GM12878 (cell line): Measurements from ENCODE around the gene HCN3. TPM values are rescaled to one million over a fixed set of nuclear protein-coding genes. Genes with fewer than 3 reads are reported as not detected.

Experiments used
- ATAC-seq: fragments of 200-7000 bp; cut with Tn5 transposase; 3 replicates; pipeline ENCODE4 v1.9.1; 2020; ENCODE audit warnings: mild to moderate bottlenecking, moderate library complexity
- BruUV-seq: library from RNA; stranded (reverse); fragments of 400-500 nt; replicated peaks from 2 replicates; lab custom pipeline; 2021; lab: Mats Ljungman, UMichigan
- CTCF ChIA-PET: fragments of 300-600 bp; sonication (Branson Sonifier 250); formaldehyde crosslinking; extraction: SDS; loops from one replicate; lab custom pipeline; 2021; ENCODE audit warnings: inconsistent platforms; lab: Yijun Ruan, JAX
- POLR2A ChIA-PET: fragments of 350-600 bp; formaldehyde crosslinking; extraction: SDS; loops from one replicate; lab custom pipeline; 2021; ENCODE audit warnings: inconsistent platforms; lab: Charles Lee
- RAD21 ChIA-PET: fragments of 300-600 bp; sonication (Branson Sonifier 250); formaldehyde crosslinking; loops from one replicate; lab custom pipeline; 2023; ENCODE audit warnings: antibody characterized with exemption; ENCODE audit not compliant: unreplicated experiment; lab: Charles Lee
- SMC1A ChIA-PET: fragments of 300-600 bp; sonication (Branson Sonifier 250); formaldehyde crosslinking; loops from one replicate; lab custom pipeline; 2023; ENCODE audit not compliant: unreplicated experiment, uncharacterized antibody; lab: Charles Lee
- DNase-seq: peaks from one replicate; pipeline ENCODE4 v3.0.0-alpha.2; 2011; ENCODE audit warnings: low read depth, low spot score
- FAIRE-seq: peaks from 3 replicates; lab custom pipeline; 2011; peaks lifted over from hg19 to GRCh38; lab: Jason Lieb, UNC
- H2AFZ ChIP-seq: 2 replicates; pipeline ENCODE4 v1.6.0; 2011; ENCODE audit warnings: low read depth, low read length, control low read depth; ENCODE audit not compliant: control insufficient read depth
- H3K27ac ChIP-seq: 2 replicates; pipeline ENCODE4 v1.5.1; 2011; ENCODE audit warnings: control low read depth; ENCODE audit not compliant: control insufficient read depth, insufficient read depth
- H3K27me3 ChIP-seq, 2 experiments: replicated peaks in 1 of 2; 2 replicates each; pipeline versions ENCODE4 v1.6.0 to v1.6.1; 2011; ENCODE audit warnings: low read length in 1 of 2; ENCODE audit not compliant: control insufficient read depth in 2 of 2, insufficient read depth in 2 of 2
- H3K36me3 ChIP-seq, 2 experiments: 2 replicates each; pipeline ENCODE4 v1.5.1; 2011; ENCODE audit warnings: low read length in 1 of 2; ENCODE audit not compliant: control insufficient read depth in 2 of 2, insufficient read depth in 2 of 2
- H3K4me1 ChIP-seq: 2 replicates; pipeline ENCODE4 v1.6.1; 2011; ENCODE audit warnings: mild to moderate bottlenecking, low read length, moderate library complexity, mixed read lengths; ENCODE audit not compliant: control insufficient read depth, insufficient read depth
- H3K4me2 ChIP-seq: 2 replicates; pipeline ENCODE4 v1.6.0; 2011; ENCODE audit warnings: control low read depth; ENCODE audit not compliant: control insufficient read depth, insufficient read depth
- H3K4me3 ChIP-seq: fragments of 200-600 bp; sonication (generic); 2 replicates; pipeline ENCODE4 v1.5.1; 2016
- H3K79me2 ChIP-seq: 2 replicates; pipeline ENCODE4 v1.6.0; 2011; ENCODE audit warnings: low read length; ENCODE audit not compliant: control insufficient read depth, insufficient read depth
- H3K9ac ChIP-seq: 2 replicates; pipeline ENCODE4 v1.8.0; 2011; ENCODE audit warnings: low read length, control low read depth, mixed read lengths; ENCODE audit not compliant: control insufficient read depth, insufficient read depth
- H3K9me3 ChIP-seq: replicated peaks from 3 replicates; pipeline ENCODE4 v1.5.1; 2011; ENCODE audit warnings: mild to moderate bottlenecking, low read length; ENCODE audit not compliant: control insufficient read depth, insufficient read depth
- H4K20me1 ChIP-seq: 2 replicates; pipeline ENCODE4 v1.6.0; 2011; ENCODE audit not compliant: control insufficient read depth, insufficient read depth
- CBX5 ChIP-seq: sonication (generic); IDR thresholded peaks from 2 replicates; pipeline ENCODE4 v1.6.1; 2016; ENCODE audit warnings: low read depth, moderate library complexity, mild to moderate bottlenecking, inconsistent platforms
- DPF2 ChIP-seq: fragments of 450-650 bp; IDR thresholded peaks from 2 replicates; pipeline ENCODE4 v1.6.1; 2017; ENCODE audit warnings: mild to moderate bottlenecking
- GABPA ChIP-seq: IDR thresholded peaks from 2 replicates; pipeline ENCODE4 v1.6.1; 2014; ENCODE audit warnings: antibody characterized with exemption, low read depth, mild to moderate bottlenecking, inconsistent platforms
- SREBF2 ChIP-seq: IDR thresholded peaks from 2 replicates; pipeline ENCODE4 v1.6.1; 2012; ENCODE audit warnings: mild to moderate bottlenecking, low read length
- ZNF274 ChIP-seq: IDR thresholded peaks from one replicate; pipeline ENCODE4 v1.8.0; 2011; ENCODE audit not compliant: insufficient read length, insufficient read depth
- ZSCAN29 ChIP-seq: fragments of 450-650 bp; IDR thresholded peaks from 2 replicates; pipeline ENCODE4 v1.6.1; 2017; ENCODE audit warnings: mild to moderate bottlenecking, moderate library complexity
- WGBS: methylation state at CpG from one replicate; pipeline ENCODE4 v1.1.6; 2016; ENCODE audit warnings: low lambda C conversion rate; ENCODE audit not compliant: insufficient replicate concordance, insufficient coverage; ENCODE audit errors: missing lambda C conversion rate; 5-methylcytosine and 5-hydroxymethylcytosine counted together
- in situ Hi-C: fragments of 300-500 bp; cut with MboI; formaldehyde crosslinking; loops from 9 replicates; pipeline ENCODE4 v1.14.3; 2018; ENCODE audit warnings: mixed read lengths
- intact Hi-C: fragments of 100-400 bp; cut with micrococcal nuclease; formaldehyde crosslinking; loops from one replicate; pipeline ENCODE4 v1.14.2; 2022; ENCODE audit not compliant: unreplicated experiment
- polyA plus RNA-seq, 11 experiments: library from polyadenylated mRNA; depleted of rRNA in 4 of 11; unstranded in 6 of 11; stranded (reverse) in 5 of 11; fragments of >200 nt; fragmentation: Nextera tagmentation in 4 of 11; fragmentation: Illumina TruSeq in 1 of 11; extraction: Ambion mirVana in 4 of 11; extraction: Trizol in 1 of 11; gene quantifications; 1 replicate in 1 of 11; 2 replicates in 10 of 11; pipeline versions ENCODE4 v1.2.1 to v1.2.3, GENCODE V29; 2011 to 2016; ENCODE audit warnings: inconsistent platforms in 2 of 11, missing spikeins in 2 of 11, low read depth in 1 of 11
- total RNA-seq, 4 experiments: library from RNA; depleted of rRNA in 3 of 4; stranded (reverse); fragments of >200 nt in 3 of 4; fragmentation: Illumina TruSeq in 1 of 4; extraction: Trizol in 1 of 4; gene quantifications; 2 replicates each; pipeline versions ENCODE4 v1.2.1 to v1.2.3, GENCODE V29; 2013 to 2021
- TF ChIP-seq, protein P1 (sequence below): fragments of 450-650 bp; formaldehyde crosslinking; IDR thresholded peaks from 2 replicates; pipeline ENCODE4 v1.4.0; 2020; ENCODE audit warnings: mild to moderate bottlenecking, moderate library complexity
- TF ChIP-seq, protein P2 (sequence below): fragments of 450-650 bp; IDR thresholded peaks from 2 replicates; pipeline ENCODE4 v1.6.1; 2014; ENCODE audit warnings: mild to moderate bottlenecking
- TF ChIP-seq, protein P3 (sequence below): IDR thresholded peaks from 2 replicates; pipeline ENCODE4 v1.6.1; 2011; ENCODE audit warnings: low read depth, mild to moderate bottlenecking, low read length, moderate library complexity, borderline replicate concordance; ENCODE audit errors: extremely low read depth
- TF ChIP-seq, protein P4 (sequence below): fragments of 450-650 bp; IDR thresholded peaks from 2 replicates; pipeline ENCODE4 v1.6.1; 2018; ENCODE audit warnings: borderline replicate concordance, mild to moderate bottlenecking; ENCODE audit not compliant: partially characterized antibody
- TF ChIP-seq, protein P5 (sequence below): fragments of 450-650 bp; IDR thresholded peaks from 2 replicates; pipeline ENCODE4 v1.6.1; 2017; ENCODE audit warnings: mild to moderate bottlenecking, low read depth, inconsistent platforms; ENCODE audit not compliant: poor library complexity, severe bottlenecking

The HCN3 gene
- total and polyA plus RNA-seq, 10 of the 15 experiments (the other 5 are each of a cell fraction or from before 2014, with no cell fraction given) = 0.08 to 4.1 (median 1.8) TPM

DNA sequence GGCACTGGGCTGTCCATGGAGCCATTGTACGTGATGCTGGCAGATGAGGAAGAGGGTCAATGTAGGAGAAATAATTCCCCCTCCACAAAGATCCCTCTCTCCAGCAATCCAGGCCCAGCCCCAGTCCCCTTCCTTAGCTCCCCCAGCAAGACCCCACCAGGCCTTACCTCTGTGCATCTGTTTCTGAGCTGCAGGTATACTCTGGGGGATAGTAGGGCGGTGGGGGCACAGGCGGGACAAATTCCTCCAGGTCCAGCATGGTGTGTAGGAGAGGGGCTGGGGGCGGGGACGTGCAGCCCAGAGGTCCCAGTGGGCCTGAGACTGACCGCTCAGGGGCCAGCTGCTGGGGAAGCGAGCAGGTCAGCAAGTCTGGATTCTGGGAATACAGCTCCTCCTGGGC lies 25.7 kb upstream of the HCN3 start (continued):
- TF ChIP-seq, protein P1, sequence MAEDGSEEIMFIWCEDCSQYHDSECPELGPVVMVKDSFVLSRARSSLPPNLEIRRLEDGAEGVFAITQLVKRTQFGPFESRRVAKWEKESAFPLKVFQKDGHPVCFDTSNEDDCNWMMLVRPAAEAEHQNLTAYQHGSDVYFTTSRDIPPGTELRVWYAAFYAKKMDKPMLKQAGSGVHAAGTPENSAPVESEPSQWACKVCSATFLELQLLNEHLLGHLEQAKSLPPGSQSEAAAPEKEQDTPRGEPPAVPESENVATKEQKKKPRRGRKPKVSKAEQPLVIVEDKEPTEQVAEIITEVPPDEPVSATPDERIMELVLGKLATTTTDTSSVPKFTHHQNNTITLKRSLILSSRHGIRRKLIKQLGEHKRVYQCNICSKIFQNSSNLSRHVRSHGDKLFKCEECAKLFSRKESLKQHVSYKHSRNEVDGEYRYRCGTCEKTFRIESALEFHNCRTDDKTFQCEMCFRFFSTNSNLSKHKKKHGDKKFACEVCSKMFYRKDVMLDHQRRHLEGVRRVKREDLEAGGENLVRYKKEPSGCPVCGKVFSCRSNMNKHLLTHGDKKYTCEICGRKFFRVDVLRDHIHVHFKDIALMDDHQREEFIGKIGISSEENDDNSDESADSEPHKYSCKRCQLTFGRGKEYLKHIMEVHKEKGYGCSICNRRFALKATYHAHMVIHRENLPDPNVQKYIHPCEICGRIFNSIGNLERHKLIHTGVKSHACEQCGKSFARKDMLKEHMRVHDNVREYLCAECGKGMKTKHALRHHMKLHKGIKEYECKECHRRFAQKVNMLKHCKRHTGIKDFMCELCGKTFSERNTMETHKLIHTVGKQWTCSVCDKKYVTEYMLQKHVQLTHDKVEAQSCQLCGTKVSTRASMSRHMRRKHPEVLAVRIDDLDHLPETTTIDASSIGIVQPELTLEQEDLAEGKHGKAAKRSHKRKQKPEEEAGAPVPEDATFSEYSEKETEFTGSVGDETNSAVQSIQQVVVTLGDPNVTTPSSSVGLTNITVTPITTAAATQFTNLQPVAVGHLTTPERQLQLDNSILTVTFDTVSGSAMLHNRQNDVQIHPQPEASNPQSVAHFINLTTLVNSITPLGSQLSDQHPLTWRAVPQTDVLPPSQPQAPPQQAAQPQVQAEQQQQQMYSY (CRISPR knock-in tag) = no peak
- TF ChIP-seq, protein P2, sequence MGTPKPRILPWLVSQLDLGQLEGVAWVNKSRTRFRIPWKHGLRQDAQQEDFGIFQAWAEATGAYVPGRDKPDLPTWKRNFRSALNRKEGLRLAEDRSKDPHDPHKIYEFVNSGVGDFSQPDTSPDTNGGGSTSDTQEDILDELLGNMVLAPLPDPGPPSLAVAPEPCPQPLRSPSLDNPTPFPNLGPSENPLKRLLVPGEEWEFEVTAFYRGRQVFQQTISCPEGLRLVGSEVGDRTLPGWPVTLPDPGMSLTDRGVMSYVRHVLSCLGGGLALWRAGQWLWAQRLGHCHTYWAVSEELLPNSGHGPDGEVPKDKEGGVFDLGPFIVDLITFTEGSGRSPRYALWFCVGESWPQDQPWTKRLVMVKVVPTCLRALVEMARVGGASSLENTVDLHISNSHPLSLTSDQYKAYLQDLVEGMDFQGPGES = no peak
- TF ChIP-seq SREBF2 = no peak
- no peak for TF ChIP-seq DPF2
- TF ChIP-seq, protein P3, sequence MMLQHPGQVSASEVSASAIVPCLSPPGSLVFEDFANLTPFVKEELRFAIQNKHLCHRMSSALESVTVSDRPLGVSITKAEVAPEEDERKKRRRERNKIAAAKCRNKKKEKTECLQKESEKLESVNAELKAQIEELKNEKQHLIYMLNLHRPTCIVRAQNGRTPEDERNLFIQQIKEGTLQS = no peak

DNA sequence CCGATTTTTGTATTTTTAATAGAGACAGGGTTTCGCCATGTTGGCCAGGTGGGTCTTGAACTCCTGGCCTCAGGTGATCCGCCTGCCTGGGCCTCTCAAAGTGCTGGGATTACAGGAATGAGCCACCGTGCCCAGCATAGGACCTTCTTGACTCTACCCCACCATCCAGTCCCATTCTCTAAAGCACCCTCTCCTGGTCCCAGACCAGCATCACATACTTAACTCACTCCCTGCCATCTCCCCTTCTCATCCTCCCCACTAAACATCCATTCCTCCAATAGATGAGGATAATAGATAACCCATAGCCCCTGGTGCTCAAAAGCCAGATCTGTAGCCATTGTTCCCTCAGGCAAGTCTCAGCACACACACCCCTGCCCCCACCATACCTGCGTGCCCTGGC lies 24.1 kb upstream of the HCN3 start:
- no peak overlapping the region for H2AFZ ChIP-seq
- H3K27ac ChIP-seq = no peak overlapping the region
- ChIA-PET RAD21 (interaction anchor here (0.5 to 5.2 kb wide), 4 partner anchors 20 to 730 kb away, joined by 3 to 81 read pairs (median 5); partner anchors contain the start of genes CLK2 and RUSC1), POLR2A (interaction anchor here (0.5 to 1.6 kb wide), 2 partner anchors 51 kb away, joined by 3 to 4 read pairs; no protein-coding TSS in a partner anchor), SMC1A (interaction anchor here (3.8 to 4.7 kb wide), 2 partner anchors 53 to 69 kb away, joined by 44 to 57 read pairs; partner anchors contain the start of genes FDPS and RUSC1), CTCF (interaction anchor here (1.2 to 9.6 kb wide), 6 partner anchors 20 to 318 kb away, joined by 3 to 225 read pairs (median 46); partner anchors contain the start of genes CLK2, FDPS, HCN3 and RUSC1)
- BruUV-seq = no TSS peak
- ATAC-seq (no peak), DNase-seq (no peak), FAIRE-seq (no peak)
- H3K36me3 ChIP-seq = peaks cover 0 to 1% of the 10 kb centered on the region in 2 experiments; a peak in 1 of 4 replicates
- in situ Hi-C loops (no loop called here), intact Hi-C loops (no loop called here)
- H3K9me3 ChIP-seq = no peaks in the 10 kb centered on the region
- no peak overlapping the region for H3K9ac ChIP-seq
- 95% methylated on average over 5 of the region's 5 CpGs for WGBS
- H3K4me1 ChIP-seq = peaks cover 13% of the 10 kb centered on the region
- H3K4me2 ChIP-seq = no peak overlapping the region
- H3K4me3 ChIP-seq = peak overlapping the region; percentile 92; the same call in 1 of the 2 replicates
- no peaks in the 10 kb centered on the region for H4K20me1 ChIP-seq
- no peaks in the 10 kb centered on the region for H3K27me3 ChIP-seq
- peaks cover 7% of the 10 kb centered on the region for H3K79me2 ChIP-seq
- TF ChIP-seq GABPA = no peak
- TF ChIP-seq ZSCAN29 = no peak
- TF ChIP-seq, protein P4, sequence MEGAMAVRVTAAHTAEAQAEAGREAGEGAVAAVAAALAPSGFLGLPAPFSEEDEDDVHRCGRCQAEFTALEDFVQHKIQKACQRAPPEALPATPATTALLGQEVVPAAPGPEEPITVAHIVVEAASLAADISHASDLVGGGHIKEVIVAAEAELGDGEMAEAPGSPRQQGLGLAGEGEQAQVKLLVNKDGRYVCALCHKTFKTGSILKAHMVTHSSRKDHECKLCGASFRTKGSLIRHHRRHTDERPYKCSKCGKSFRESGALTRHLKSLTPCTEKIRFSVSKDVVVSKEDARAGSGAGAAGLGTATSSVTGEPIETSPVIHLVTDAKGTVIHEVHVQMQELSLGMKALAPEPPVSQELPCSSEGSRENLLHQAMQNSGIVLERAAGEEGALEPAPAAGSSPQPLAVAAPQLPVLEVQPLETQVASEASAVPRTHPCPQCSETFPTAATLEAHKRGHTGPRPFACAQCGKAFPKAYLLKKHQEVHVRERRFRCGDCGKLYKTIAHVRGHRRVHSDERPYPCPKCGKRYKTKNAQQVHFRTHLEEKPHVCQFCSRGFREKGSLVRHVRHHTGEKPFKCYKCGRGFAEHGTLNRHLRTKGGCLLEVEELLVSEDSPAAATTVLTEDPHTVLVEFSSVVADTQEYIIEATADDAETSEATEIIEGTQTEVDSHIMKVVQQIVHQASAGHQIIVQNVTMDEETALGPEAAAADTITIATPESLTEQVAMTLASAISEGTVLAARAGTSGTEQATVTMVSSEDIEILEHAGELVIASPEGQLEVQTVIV = no peak
- TF ChIP-seq CBX5 = no peak
- no peak for TF ChIP-seq ZNF274
- TF ChIP-seq, protein P5, sequence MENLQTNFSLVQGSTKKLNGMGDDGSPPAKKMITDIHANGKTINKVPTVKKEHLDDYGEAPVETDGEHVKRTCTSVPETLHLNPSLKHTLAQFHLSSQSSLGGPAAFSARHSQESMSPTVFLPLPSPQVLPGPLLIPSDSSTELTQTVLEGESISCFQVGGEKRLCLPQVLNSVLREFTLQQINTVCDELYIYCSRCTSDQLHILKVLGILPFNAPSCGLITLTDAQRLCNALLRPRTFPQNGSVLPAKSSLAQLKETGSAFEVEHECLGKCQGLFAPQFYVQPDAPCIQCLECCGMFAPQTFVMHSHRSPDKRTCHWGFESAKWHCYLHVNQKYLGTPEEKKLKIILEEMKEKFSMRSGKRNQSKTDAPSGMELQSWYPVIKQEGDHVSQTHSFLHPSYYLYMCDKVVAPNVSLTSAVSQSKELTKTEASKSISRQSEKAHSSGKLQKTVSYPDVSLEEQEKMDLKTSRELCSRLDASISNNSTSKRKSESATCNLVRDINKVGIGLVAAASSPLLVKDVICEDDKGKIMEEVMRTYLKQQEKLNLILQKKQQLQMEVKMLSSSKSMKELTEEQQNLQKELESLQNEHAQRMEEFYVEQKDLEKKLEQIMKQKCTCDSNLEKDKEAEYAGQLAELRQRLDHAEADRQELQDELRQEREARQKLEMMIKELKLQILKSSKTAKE = no peak
